Calu3 (cell line): ENCODE data around the gene SAA1. TPM values are rescaled to one million over a fixed set of nuclear protein-coding genes. Genes with fewer than 3 reads are reported as not detected.

ENCODE experiments used
- BruUV-seq: library from RNA; stranded (reverse); fragments of 400-500 nt; replicated peaks from 2 replicates; lab custom pipeline; 2021; lab: Mats Ljungman, UMichigan
- CTCF ChIA-PET: fragments of 300-600 bp; sonication (Branson Sonifier 250); formaldehyde crosslinking; loops from one replicate; lab custom pipeline; 2022; ENCODE audit warnings: antibody characterized with exemption; lab: Charles Lee
- DNase-seq: peaks from one replicate; pipeline ENCODE4 v3.0.0; 2022
- H3K27ac Mint-ChIP-seq: one replicate; pipeline ENCODE4 v1.8.0; 2022; ENCODE audit warnings: mixed read lengths; ENCODE audit not compliant: unreplicated experiment
- H3K27me3 Mint-ChIP-seq: one replicate; pipeline ENCODE4 v1.8.0; 2022; ENCODE audit warnings: mixed read lengths; ENCODE audit not compliant: unreplicated experiment
- H3K36me3 Mint-ChIP-seq: one replicate; pipeline ENCODE4 v1.8.0; 2022; ENCODE audit warnings: mild to moderate bottlenecking, moderate library complexity, mixed read lengths; ENCODE audit not compliant: insufficient read depth, unreplicated experiment
- H3K4me1 Mint-ChIP-seq: one replicate; pipeline ENCODE4 v1.8.0; 2022; ENCODE audit warnings: mild to moderate bottlenecking, low read depth, mixed read lengths; ENCODE audit not compliant: unreplicated experiment
- H3K4me3 Mint-ChIP-seq: one replicate; pipeline ENCODE4 v1.8.0; 2022; ENCODE audit warnings: mild to moderate bottlenecking, low read depth, moderate library complexity, mixed read lengths; ENCODE audit not compliant: unreplicated experiment
- H3K9me3 Mint-ChIP-seq: one replicate; pipeline ENCODE4 v1.8.0; 2022; ENCODE audit warnings: low read depth, mixed read lengths; ENCODE audit not compliant: unreplicated experiment
- CTCF ChIP-seq: fragments of 200-600 bp; IDR thresholded peaks from one replicate; pipeline ENCODE4 v1.8.0; 2022; ENCODE audit warnings: antibody characterized with exemption; ENCODE audit not compliant: unreplicated experiment
- intact Hi-C: fragments of 100-400 bp; cut with micrococcal nuclease; formaldehyde crosslinking; loops from one replicate; pipeline ENCODE4 v1.10.0; 2022; ENCODE audit not compliant: unreplicated experiment
- total RNA-seq: library from RNA; stranded (reverse); gene quantifications from 2 replicates; pipeline ENCODE4 v1.2.3, GENCODE V29; 2022

The SAA1 gene
- total RNA-seq, 1 experiment from 2014 or later, result 54.1 TPM

- no TSS peak for BruUV-seq
- H3K4me1 Mint-ChIP-seq, result peaks cover 40% of the 10 kb centered on the region
- H3K27ac Mint-ChIP-seq, result peak overlapping the region; percentile 18
- TF ChIP-seq CTCF, result no peak
- no peak for DNase-seq
- no peak overlapping the region for H3K4me3 Mint-ChIP-seq
- H3K27me3 Mint-ChIP-seq, result no peaks in the 10 kb centered on the region
- intact Hi-C loops, result loop anchor here (10.0 kb wide), 1 partner anchor 181 kb away; no protein-coding TSS in a partner anchor
- CTCF ChIA-PET, result interaction anchor here (1.2 kb wide), 1 partner anchor 70 kb away, joined by 4 read pairs; no protein-coding TSS in a partner anchor
- H3K36me3 Mint-ChIP-seq, result peaks cover 22% of the 10 kb centered on the region
- no peaks in the 10 kb centered on the region for H3K9me3 Mint-ChIP-seq
These were observed 48.1 kb downstream of the SAA1 start for GRCh38 chr11:18313965-18314763.

- H3K4me1 Mint-ChIP-seq, result peaks cover 45% of the 10 kb centered on the region
- TF ChIP-seq CTCF, result no peak
- intact Hi-C loops, result loop anchor here (10.0 kb wide), 1 partner anchor 180 kb away; no protein-coding TSS in a partner anchor
- no peaks in the 10 kb centered on the region for H3K9me3 Mint-ChIP-seq
- no peak for DNase-seq
- H3K27ac Mint-ChIP-seq, result peak overlapping the region; percentile 18
- H3K4me3 Mint-ChIP-seq, result no peak overlapping the region
- no TSS peak for BruUV-seq
- H3K36me3 Mint-ChIP-seq, result peaks cover 15% of the 10 kb centered on the region
- CTCF ChIA-PET, result interaction anchor here (0.5 kb wide), 1 partner anchor 67 kb away, joined by 3 read pairs; no protein-coding TSS in a partner anchor
- no peaks in the 10 kb centered on the region for H3K27me3 Mint-ChIP-seq
These were observed 48.9 kb downstream of the SAA1 start for GRCh38 chr11:18314784-18315523.

- H3K4me1 Mint-ChIP-seq, result peaks cover 45% of the 10 kb centered on the region
- CTCF ChIA-PET, result no interaction called here
- no TSS peak for BruUV-seq
- H3K4me3 Mint-ChIP-seq, result no peak overlapping the region
- intact Hi-C loops, result loop anchor here (10.0 kb wide), 1 partner anchor 179 kb away; no protein-coding TSS in a partner anchor
- peak overlapping the region; percentile 18 for H3K27ac Mint-ChIP-seq
- H3K9me3 Mint-ChIP-seq, result no peaks in the 10 kb centered on the region
- H3K27me3 Mint-ChIP-seq, result no peaks in the 10 kb centered on the region
- TF ChIP-seq CTCF, result no peak
- DNase-seq, result no peak
- H3K36me3 Mint-ChIP-seq, result peaks cover 10% of the 10 kb centered on the region
These were observed 49.8 kb downstream of the SAA1 start for GRCh38 chr11:18315893-18316292.

- CTCF ChIA-PET, result no interaction called here
- Mint-ChIP-seq H3K4me3 (no peak overlapping the region), H3K27ac (no peak overlapping the region), H3K36me3 (peaks cover 22% of the 10 kb centered on the region), H3K4me1 (peaks cover 40% of the 10 kb centered on the region), H3K27me3 (no peaks in the 10 kb centered on the region), H3K9me3 (no peaks in the 10 kb centered on the region)
- BruUV-seq, result no TSS peak
- TF ChIP-seq CTCF, result no peak
- DNase-seq, result no peak
- intact Hi-C loops, result loop anchor here (10.0 kb wide), 1 partner anchor 177 kb away; no protein-coding TSS in a partner anchor
These were observed 51.5 kb downstream of the SAA1 start for GRCh38 chr11:18317551-18317950.

Other genes starting within 250 kb of the SAA1 start
- 0.24 and 0.34 TPM in 2 replicates for gene TPH1, start 220.0 kb upstream of the SAA1 start, total RNA-seq
- 23.9 and 29.3 TPM in 2 replicates for gene SAAL1, start 160.2 kb upstream of the SAA1 start, total RNA-seq
- gene MRGPRX3, start 133.7 kb upstream of the SAA1 start, total RNA-seq, result not detected in 2 replicates
- not detected in 2 replicates for gene MRGPRX4, start 93.4 kb upstream of the SAA1 start, total RNA-seq
- 2.6 and 7.2 TPM in 2 replicates for gene SAA4, start 29.5 kb upstream of the SAA1 start, total RNA-seq
- 22.0 and 31.5 TPM in 2 replicates for gene SAA2, start 17.6 kb upstream of the SAA1 start, total RNA-seq
- 25.2 and 26.4 TPM in 2 replicates for gene HPS5, start 55.9 kb downstream of the SAA1 start, total RNA-seq
- gene GTF2H1, start 56.3 kb downstream of the SAA1 start, total RNA-seq, result 43.0 and 44.3 TPM in 2 replicates
- gene LDHA, start 128.3 kb downstream of the SAA1 start, total RNA-seq, result 635 and 721 TPM in 2 replicates
- not detected in 2 replicates for gene LDHC, start 146.1 kb downstream of the SAA1 start, total RNA-seq
- gene LDHAL6A, start 189.6 kb downstream of the SAA1 start, total RNA-seq, result not detected in 2 replicates